ENCODE results near the gene B3GALT4.
"Not testable (repeated sequence)": the region's sequence is repeated elsewhere in the genome, so short reads cannot be mapped to it uniquely, and the experiment has no call there.

B3GALT4 gene

GRCh38 chr6:33272275-33273128 lies 4.4 kb upstream of the B3GALT4 start:
- Histone ChIP-seq H3K9me3 (ENCODE audit: control insufficient read depth, low read length) (no peaks in the 10 kb centered on the region), H3K4me3 (ENCODE audit: extremely low read depth, insufficient read depth, low read length, poor library complexity, severe bottlenecking) (peak overlapping the region; percentile 69), H3K4me1 (ENCODE audit: control insufficient read depth, insufficient read depth, low read length, poor library complexity, severe bottlenecking) (peaks cover 21% of the 10 kb centered on the region), H3K36me3 (ENCODE audit: control insufficient read depth, insufficient read depth, low read length) (peaks cover 68% of the 10 kb centered on the region), H3K27ac (ENCODE audit: low read depth, low read length, severe bottlenecking) (peak overlapping the region; percentile 94)
- WGBS, 2 experiments (ENCODE audit: insufficient coverage in 2 of 2) = 0% methylated on average over 2 to 15 of the region's 22 CpGs

GRCh38 chr6:33273129-33273923 lies 3.6 kb upstream of the B3GALT4 start:
- 36 to 75% methylated on average over 5 to 6 of the region's 11 CpGs for WGBS, 2 experiments (ENCODE audit: insufficient coverage in 2 of 2)
- Histone ChIP-seq H3K36me3 (ENCODE audit: control insufficient read depth, insufficient read depth, low read length) (peaks cover 65% of the 10 kb centered on the region), H3K27ac (ENCODE audit: low read depth, low read length, severe bottlenecking) (peak overlapping the region; percentile 43), H3K4me3 (ENCODE audit: extremely low read depth, insufficient read depth, low read length, poor library complexity, severe bottlenecking) (peak overlapping the region; percentile 69), H3K4me1 (ENCODE audit: control insufficient read depth, insufficient read depth, low read length, poor library complexity, severe bottlenecking) (peaks cover 25% of the 10 kb centered on the region), H3K9me3 (ENCODE audit: control insufficient read depth, low read length) (no peaks in the 10 kb centered on the region)

GRCh38 chr6:33273924-33274902 lies 2.7 kb upstream of the B3GALT4 start:
- peak overlapping the region; percentile 69 for H3K4me3 ChIP-seq (ENCODE audit: extremely low read depth, insufficient read depth, low read length, poor library complexity, severe bottlenecking)
- no peak overlapping the region for H3K27ac ChIP-seq (ENCODE audit: low read depth, low read length, severe bottlenecking)
- peaks cover 64% of the 10 kb centered on the region for H3K36me3 ChIP-seq (ENCODE audit: control insufficient read depth, insufficient read depth, low read length)
- peaks cover 25% of the 10 kb centered on the region for H3K4me1 ChIP-seq (ENCODE audit: control insufficient read depth, insufficient read depth, low read length, poor library complexity, severe bottlenecking)
- WGBS, 2 experiments (ENCODE audit: insufficient coverage in 2 of 2) = 71 to 84% methylated on average over 6 to 10 of the region's 14 CpGs
- H3K9me3 ChIP-seq (ENCODE audit: control insufficient read depth, low read length) = no peaks in the 10 kb centered on the region

- Histone ChIP-seq H3K4me3 (ENCODE audit: extremely low read depth, insufficient read depth, low read length, poor library complexity, severe bottlenecking) (peak overlapping the region; percentile 49), H3K4me1 (ENCODE audit: control insufficient read depth, insufficient read depth, low read length, poor library complexity, severe bottlenecking) (peaks cover 25% of the 10 kb centered on the region), H3K36me3 (ENCODE audit: control insufficient read depth, insufficient read depth, low read length) (peaks cover 72% of the 10 kb centered on the region), H3K27ac (ENCODE audit: low read depth, low read length, severe bottlenecking) (peak overlapping the region; percentile 79)
- 74 to 83% methylated on average over 7 of the region's 16 CpGs for WGBS, 2 experiments (ENCODE audit: insufficient coverage in 2 of 2)
- H3K9me3 ChIP-seq (ENCODE audit: control insufficient read depth, low read length) = not testable (repeated sequence)
These were observed 935 bp upstream of the B3GALT4 start for GRCh38 chr6:33275795-33276580.

- H3K27ac ChIP-seq (ENCODE audit: low read depth, low read length, severe bottlenecking) = peak overlapping the region; percentile 79
- peak overlapping the region; percentile 49 for H3K4me3 ChIP-seq (ENCODE audit: extremely low read depth, insufficient read depth, low read length, poor library complexity, severe bottlenecking)
- H3K4me1 ChIP-seq (ENCODE audit: control insufficient read depth, insufficient read depth, low read length, poor library complexity, severe bottlenecking) = peaks cover 25% of the 10 kb centered on the region
- no peaks in the 10 kb centered on the region for H3K9me3 ChIP-seq (ENCODE audit: control insufficient read depth, low read length)
- H3K36me3 ChIP-seq (ENCODE audit: control insufficient read depth, insufficient read depth, low read length) = peaks cover 77% of the 10 kb centered on the region
These were observed 401 bp upstream of the B3GALT4 start for GRCh38 chr6:33276581-33276863.

GRCh38 chr6:33277663-33278391 lies 904 bp downstream of the B3GALT4 start:
- peak overlapping the region; percentile 49 for H3K4me3 ChIP-seq (ENCODE audit: extremely low read depth, insufficient read depth, low read length, poor library complexity, severe bottlenecking)
- 60 to 62% methylated on average over 32 to 39 of the region's 39 CpGs for WGBS, 2 experiments (ENCODE audit: insufficient coverage in 2 of 2)
- H3K9me3 ChIP-seq (ENCODE audit: control insufficient read depth, low read length) = no peaks in the 10 kb centered on the region
- H3K4me1 ChIP-seq (ENCODE audit: control insufficient read depth, insufficient read depth, low read length, poor library complexity, severe bottlenecking) = peaks cover 25% of the 10 kb centered on the region
- peak overlapping the region; percentile 79 for H3K27ac ChIP-seq (ENCODE audit: low read depth, low read length, severe bottlenecking)
- peaks cover 84% of the 10 kb centered on the region for H3K36me3 ChIP-seq (ENCODE audit: control insufficient read depth, insufficient read depth, low read length)

- H3K9me3 ChIP-seq (ENCODE audit: control insufficient read depth, low read length) = no peaks in the 10 kb centered on the region
- H3K36me3 ChIP-seq (ENCODE audit: control insufficient read depth, insufficient read depth, low read length) = peaks cover 83% of the 10 kb centered on the region
- no peak overlapping the region for H3K27ac ChIP-seq (ENCODE audit: low read depth, low read length, severe bottlenecking)
- peaks cover 25% of the 10 kb centered on the region for H3K4me1 ChIP-seq (ENCODE audit: control insufficient read depth, insufficient read depth, low read length, poor library complexity, severe bottlenecking)
- 89 to 97% methylated on average over 6 of the region's 9 CpGs for WGBS, 2 experiments (ENCODE audit: insufficient coverage in 2 of 2)
- H3K4me3 ChIP-seq (ENCODE audit: extremely low read depth, insufficient read depth, low read length, poor library complexity, severe bottlenecking) = no peak overlapping the region
These were observed 1.4 kb downstream of the B3GALT4 start for GRCh38 chr6:33278392-33278741.

GRCh38 chr6:33278810-33279209 lies 1.9 kb downstream of the B3GALT4 start:
- Histone ChIP-seq H3K27ac (ENCODE audit: low read depth, low read length, severe bottlenecking) (no peak overlapping the region), H3K4me3 (ENCODE audit: extremely low read depth, insufficient read depth, low read length, poor library complexity, severe bottlenecking) (no peak overlapping the region), H3K9me3 (ENCODE audit: control insufficient read depth, low read length) (no peaks in the 10 kb centered on the region), H3K4me1 (ENCODE audit: control insufficient read depth, insufficient read depth, low read length, poor library complexity, severe bottlenecking) (peaks cover 25% of the 10 kb centered on the region), H3K36me3 (ENCODE audit: control insufficient read depth, insufficient read depth, low read length) (peaks cover 83% of the 10 kb centered on the region)
- 90 to 100% methylated on average over 1 to 2 of the region's 3 CpGs for WGBS, 2 experiments (ENCODE audit: insufficient coverage in 2 of 2)

GRCh38 chr6:33279257-33279695 lies 2.4 kb downstream of the B3GALT4 start:
- Histone ChIP-seq H3K27ac (ENCODE audit: low read depth, low read length, severe bottlenecking) (no peak overlapping the region), H3K4me3 (ENCODE audit: extremely low read depth, insufficient read depth, low read length, poor library complexity, severe bottlenecking) (no peak overlapping the region), H3K4me1 (ENCODE audit: control insufficient read depth, insufficient read depth, low read length, poor library complexity, severe bottlenecking) (peaks cover 23% of the 10 kb centered on the region), H3K36me3 (ENCODE audit: control insufficient read depth, insufficient read depth, low read length) (peaks cover 83% of the 10 kb centered on the region), H3K9me3 (ENCODE audit: control insufficient read depth, low read length) (no peaks in the 10 kb centered on the region)
- WGBS, 2 experiments (ENCODE audit: insufficient coverage in 2 of 2) = 88 to 94% methylated on average over 9 to 11 of the region's 13 CpGs

Data from mesodermal cell (in vitro differentiated cells).